Measurements from ENCODE around the gene GGPS1.

DNA sequence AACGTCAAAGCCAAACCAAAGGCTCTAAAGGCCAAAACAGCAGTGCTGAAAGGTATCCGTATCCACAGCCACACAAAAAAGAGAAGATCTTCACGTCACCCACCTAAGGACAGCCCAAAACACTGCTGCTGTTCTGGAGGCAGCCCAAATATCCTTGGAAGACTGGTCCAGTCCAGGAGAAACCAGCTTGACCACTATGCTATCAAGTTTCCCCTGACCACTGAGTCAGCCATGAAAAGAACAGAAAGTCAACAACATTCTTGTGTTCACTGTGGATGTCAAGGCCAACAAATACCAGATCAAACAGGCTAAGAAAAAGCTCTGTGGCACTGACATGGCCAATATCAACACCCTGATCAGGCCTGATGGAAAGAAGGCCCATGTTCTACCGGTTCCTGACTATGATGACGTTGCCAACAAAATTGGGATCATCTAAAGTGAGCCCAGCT, 32.4 kb upstream of the GGPS1 start:
- TF ChIP-seq GATA1 (IDR thresholded peaks at IDR 0.05; ENCODE audit: low read depth, low read length) (no peak), POLR2A (IDR thresholded peaks at IDR 0.05; ENCODE audit: low read length) (no peak)
